ENCODE measurements around the gene TRIM44.

DNA sequence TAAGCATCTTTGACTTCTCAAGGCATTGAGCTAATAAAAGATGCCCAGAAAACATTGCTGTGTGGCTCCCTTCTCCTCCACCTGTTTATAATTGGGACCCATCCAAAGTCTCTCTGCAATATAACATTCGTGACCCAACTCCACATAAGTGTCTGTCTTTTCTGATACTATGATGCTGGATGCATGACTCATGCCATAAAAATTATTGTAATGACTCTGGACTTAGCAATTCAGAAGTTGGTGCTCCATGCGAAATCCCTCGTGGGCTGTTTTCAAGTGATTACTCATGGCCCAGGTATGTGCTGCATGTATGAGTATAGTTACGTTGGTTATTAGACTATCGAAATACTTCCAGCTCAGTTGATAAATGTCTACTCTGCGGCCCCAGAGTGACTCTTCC lies 32.7 kb upstream of the TRIM44 start:
- TF ChIP-seq, protein P1, sequence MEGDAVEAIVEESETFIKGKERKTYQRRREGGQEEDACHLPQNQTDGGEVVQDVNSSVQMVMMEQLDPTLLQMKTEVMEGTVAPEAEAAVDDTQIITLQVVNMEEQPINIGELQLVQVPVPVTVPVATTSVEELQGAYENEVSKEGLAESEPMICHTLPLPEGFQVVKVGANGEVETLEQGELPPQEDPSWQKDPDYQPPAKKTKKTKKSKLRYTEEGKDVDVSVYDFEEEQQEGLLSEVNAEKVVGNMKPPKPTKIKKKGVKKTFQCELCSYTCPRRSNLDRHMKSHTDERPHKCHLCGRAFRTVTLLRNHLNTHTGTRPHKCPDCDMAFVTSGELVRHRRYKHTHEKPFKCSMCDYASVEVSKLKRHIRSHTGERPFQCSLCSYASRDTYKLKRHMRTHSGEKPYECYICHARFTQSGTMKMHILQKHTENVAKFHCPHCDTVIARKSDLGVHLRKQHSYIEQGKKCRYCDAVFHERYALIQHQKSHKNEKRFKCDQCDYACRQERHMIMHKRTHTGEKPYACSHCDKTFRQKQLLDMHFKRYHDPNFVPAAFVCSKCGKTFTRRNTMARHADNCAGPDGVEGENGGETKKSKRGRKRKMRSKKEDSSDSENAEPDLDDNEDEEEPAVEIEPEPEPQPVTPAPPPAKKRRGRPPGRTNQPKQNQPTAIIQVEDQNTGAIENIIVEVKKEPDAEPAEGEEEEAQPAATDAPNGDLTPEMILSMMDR (conservative IDR thresholded peaks at IDR 0.05): no peak
- no peak for TF ChIP-seq ZFX (IDR thresholded peaks at IDR 0.05)

Data from C4-2B (cell line).